Activated CD8-positive, alpha-beta T cell treated with anti-CD3 and anti-CD28 coated beads, Interleukin-2, amount 10 ng/mL, durations not matched to agents 7 days and 5 days (primary cell): ENCODE data around the gene RHOBTB3. TPM values are rescaled to one million over a fixed set of nuclear protein-coding genes. Genes with fewer than 3 reads are reported as not detected.
"Not testable (repeated sequence)": the region's sequence is repeated elsewhere in the genome, so short reads cannot be mapped to it uniquely, and the experiment has no call there.

Source experiments
- ATAC-seq: fragments of 150-1000 bp; cut with Tn5 transposase; one replicate; pipeline ENCODE4 v1.10.0; 2021; ENCODE audit warnings: moderate library complexity
- CTCF ChIA-PET: fragments of 350-600 bp; sonication (Branson Sonifier 250); formaldehyde crosslinking; loops from one replicate; lab custom pipeline; 2021; ENCODE audit warnings: antibody characterized with exemption; lab: Charles Lee
- POLR2A ChIA-PET: fragments of 350-600 bp; sonication (Branson Sonifier 250); formaldehyde crosslinking; loops from one replicate; lab custom pipeline; 2021; ENCODE audit warnings: antibody characterized with exemption; lab: Charles Lee
- DNase-seq: peaks from one replicate; pipeline ENCODE4 v3.0.0-alpha.2; 2020
- H3K27ac Mint-ChIP-seq: one replicate; pipeline ENCODE4 v1.8.0; 2021; ENCODE audit warnings: mild to moderate bottlenecking, mixed read lengths
- H3K27me3 Mint-ChIP-seq: one replicate; pipeline ENCODE4 v1.8.0; 2021; ENCODE audit warnings: low read depth, mixed read lengths
- H3K36me3 Mint-ChIP-seq: one replicate; pipeline ENCODE4 v1.8.0; 2021; ENCODE audit warnings: low read depth, mixed read lengths
- H3K4me1 Mint-ChIP-seq: one replicate; pipeline ENCODE4 v1.8.0; 2021; ENCODE audit warnings: low read depth, mixed read lengths
- H3K4me3 Mint-ChIP-seq: one replicate; pipeline ENCODE4 v1.8.0; 2021; ENCODE audit warnings: mild to moderate bottlenecking, mixed read lengths
- H3K9me3 Mint-ChIP-seq: one replicate; pipeline ENCODE4 v1.8.0; 2022; ENCODE audit warnings: mixed read lengths; ENCODE audit not compliant: insufficient read depth
- total RNA-seq, 2 experiments: library from RNA; stranded (reverse); gene quantifications; one replicate each; pipeline ENCODE4 v1.2.3, GENCODE V29; 2021

The RHOBTB3 gene
- total RNA-seq, 2 experiments from 2014 or later: 0.21 to 0.32 TPM

DNA sequence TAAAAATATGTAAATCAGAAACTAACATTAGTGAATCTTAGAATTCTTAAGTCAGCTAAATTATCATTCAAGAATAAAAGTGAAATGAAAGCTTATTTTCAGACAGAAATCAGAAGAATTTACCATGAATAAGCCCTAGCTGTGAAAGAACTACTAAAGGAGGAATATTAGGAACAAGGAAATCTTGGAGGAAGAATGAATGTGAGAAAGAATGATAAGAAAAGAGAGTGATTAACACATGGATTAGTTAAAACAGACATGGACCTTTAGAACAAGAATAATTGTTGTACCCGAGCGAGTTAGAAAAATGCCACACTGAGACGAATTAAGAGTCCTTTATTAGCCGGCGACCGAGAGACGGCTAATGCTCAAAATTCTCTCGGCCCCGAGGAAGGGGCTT lies 24.1 kb upstream of the RHOBTB3 start:
- ChIA-PET POLR2A (no interaction called here), CTCF (no interaction called here)
- H3K36me3 Mint-ChIP-seq: no peaks in the 10 kb centered on the region
- no peak overlapping the region for H3K27ac Mint-ChIP-seq
- no peaks in the 10 kb centered on the region for H3K9me3 Mint-ChIP-seq
- peaks cover 4% of the 10 kb centered on the region for H3K27me3 Mint-ChIP-seq
- ATAC-seq (no peak), DNase-seq (no peak)
- H3K4me3 Mint-ChIP-seq: no peak overlapping the region
- peaks cover 2% of the 10 kb centered on the region for H3K4me1 Mint-ChIP-seq

DNA sequence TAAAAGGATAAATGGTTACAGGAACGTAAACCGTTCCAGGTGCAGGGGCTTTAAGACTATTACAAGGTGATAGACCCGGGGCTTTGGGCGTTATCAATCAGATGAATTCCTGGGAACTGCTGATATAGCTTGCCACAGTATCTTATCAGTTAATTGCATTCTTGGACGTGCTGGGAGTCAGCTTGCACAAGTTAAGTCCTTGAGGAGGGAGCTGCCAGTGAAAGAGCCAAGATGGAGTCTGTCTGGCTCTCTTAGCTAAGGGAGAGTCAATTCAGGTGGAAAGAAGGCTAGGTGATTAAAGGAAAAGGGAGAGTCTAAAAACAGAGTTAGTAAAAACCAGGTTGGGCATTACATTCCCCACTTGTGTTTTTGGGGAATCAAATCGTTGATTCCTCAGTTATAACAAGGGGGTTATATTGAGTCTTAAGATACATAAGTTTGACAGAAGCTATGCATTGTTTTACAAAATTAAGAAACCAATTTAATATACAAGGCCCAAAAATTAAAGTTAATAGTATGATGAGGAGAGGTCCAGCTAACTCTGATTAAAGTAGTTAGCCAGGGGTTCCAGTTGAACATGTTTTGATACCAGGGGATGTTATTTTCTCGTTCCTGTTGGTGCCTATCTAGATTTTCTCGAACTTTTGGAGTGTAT lies 23.5 kb upstream of the RHOBTB3 start:
- H3K9me3 Mint-ChIP-seq, H3K4me3 Mint-ChIP-seq, POLR2A ChIA-PET, H3K27me3 Mint-ChIP-seq, H3K36me3 Mint-ChIP-seq, H3K4me1 Mint-ChIP-seq, ATAC-seq, H3K27ac Mint-ChIP-seq, DNase-seq: not testable (repeated sequence)
- CTCF ChIA-PET: interaction anchor here (1.2 kb wide), 1 partner anchor 10 kb away, joined by 3 read pairs; no protein-coding TSS in a partner anchor

DNA sequence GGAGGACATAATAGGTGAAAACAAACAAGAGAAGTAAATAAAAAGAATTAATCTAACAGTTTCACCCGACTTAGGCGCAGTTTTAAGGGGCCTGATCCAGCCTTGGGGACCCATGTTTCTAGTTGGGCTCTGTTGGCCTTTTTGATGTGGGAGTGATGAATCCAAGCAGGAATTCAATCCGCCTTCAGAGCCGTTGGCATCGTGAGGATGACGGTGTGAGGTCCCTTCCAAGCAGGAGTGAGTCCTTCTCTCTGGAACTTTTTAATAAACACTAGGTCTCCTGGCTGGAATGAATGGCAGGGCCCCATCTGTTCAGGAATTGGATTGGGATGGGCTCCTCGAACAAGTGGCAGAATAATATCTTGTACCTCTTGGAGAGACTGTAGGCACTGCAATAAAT lies 22.3 kb upstream of the RHOBTB3 start:
- no peak for ATAC-seq
- ChIA-PET CTCF (interaction anchor here (1.5 kb wide), 1 partner anchor 72 kb away, joined by 3 read pairs; no protein-coding TSS in a partner anchor), POLR2A (no interaction called here)
- peaks cover 2% of the 10 kb centered on the region for H3K27me3 Mint-ChIP-seq
- H3K27ac Mint-ChIP-seq: no peak overlapping the region
- H3K4me3 Mint-ChIP-seq: no peak overlapping the region
- DNase-seq: no peak
- H3K9me3 Mint-ChIP-seq: no peaks in the 10 kb centered on the region
- no peaks in the 10 kb centered on the region for H3K36me3 Mint-ChIP-seq
- peaks cover 2% of the 10 kb centered on the region for H3K4me1 Mint-ChIP-seq

DNA sequence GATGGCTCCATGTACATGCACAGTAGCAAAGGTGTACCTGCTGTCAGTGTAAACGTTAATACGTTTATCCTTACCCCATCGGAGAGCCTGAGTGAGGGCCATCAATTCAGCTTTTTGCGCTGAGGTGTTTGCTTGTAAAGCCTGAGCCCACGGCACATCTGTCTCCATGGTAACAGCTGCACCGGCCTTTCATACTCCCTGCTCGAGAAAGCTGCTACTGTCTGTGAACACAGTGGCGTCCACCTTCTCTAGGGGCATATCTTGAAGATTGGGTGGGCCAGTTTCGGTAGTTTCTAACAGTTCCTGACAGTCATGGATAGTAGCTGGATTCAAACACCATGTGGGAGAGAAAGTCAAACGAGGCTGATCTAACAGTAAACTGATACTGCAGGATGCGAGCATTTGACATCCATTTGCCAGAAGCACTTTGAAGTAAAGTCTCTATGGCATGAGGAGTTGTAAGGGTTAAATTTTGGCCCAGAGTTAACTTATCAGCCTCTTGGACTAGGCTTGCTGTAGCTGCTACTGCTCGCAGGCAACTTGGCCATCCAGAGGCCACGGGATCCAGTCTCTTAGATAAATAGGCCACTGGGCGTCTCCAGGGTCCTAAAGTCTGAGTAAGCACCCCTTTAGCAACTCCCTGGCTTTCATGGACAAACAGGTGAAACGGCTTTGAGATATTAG lies 21.0 kb upstream of the RHOBTB3 start:
- H3K27me3 Mint-ChIP-seq: peaks cover 7% of the 10 kb centered on the region
- no peak overlapping the region for H3K4me3 Mint-ChIP-seq
- ATAC-seq (no peak), DNase-seq (no peak)
- no peaks in the 10 kb centered on the region for H3K9me3 Mint-ChIP-seq
- H3K36me3 Mint-ChIP-seq: no peaks in the 10 kb centered on the region
- H3K4me1 Mint-ChIP-seq: peaks cover 2% of the 10 kb centered on the region
- POLR2A ChIA-PET: no interaction called here
- CTCF ChIA-PET: no interaction called here
- H3K27ac Mint-ChIP-seq: no peak overlapping the region

DNA sequence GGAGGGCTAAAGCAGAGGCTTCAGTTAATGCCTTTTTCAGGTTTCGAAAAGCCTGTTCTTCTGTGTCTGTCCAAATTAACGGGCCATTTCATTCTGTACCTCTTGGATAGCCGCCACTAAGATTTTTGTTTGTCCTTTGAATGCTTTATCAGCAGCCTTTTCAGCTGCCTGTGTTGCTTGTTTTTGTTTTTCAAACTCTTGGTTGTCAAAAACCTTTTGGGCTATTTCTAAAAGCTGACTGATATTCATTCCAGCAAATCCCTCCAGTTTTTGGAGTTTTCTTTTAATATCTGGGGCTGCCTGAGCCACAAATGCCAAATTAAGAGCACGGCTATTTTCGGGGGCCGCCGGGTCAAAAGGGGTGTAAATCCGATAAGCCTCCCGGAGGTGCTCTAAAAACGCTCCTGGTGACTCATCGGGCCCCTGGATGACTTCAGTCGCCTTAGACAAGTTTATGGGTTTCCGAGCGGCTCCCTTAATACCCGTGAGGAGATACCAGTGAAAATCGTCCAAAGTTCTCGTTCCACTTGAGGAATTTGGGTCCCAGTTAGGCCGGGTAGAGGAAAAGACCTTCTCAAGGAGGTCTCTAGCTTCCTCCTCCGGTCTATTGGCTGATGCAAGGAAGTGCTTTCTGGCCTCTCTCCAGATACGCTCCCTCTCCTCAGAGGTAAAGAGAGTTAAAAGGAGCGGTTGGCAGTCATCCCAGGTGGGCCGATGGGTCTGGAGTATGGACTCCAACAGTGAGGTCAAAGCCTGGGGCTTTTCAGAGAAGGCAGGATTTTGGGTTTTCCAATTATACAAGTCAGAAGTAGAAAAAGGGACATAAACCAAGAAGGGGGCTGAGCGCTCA lies 20.3 kb upstream of the RHOBTB3 start:
- CTCF ChIA-PET, POLR2A ChIA-PET, H3K4me1 Mint-ChIP-seq, H3K27me3 Mint-ChIP-seq, H3K4me3 Mint-ChIP-seq, H3K27ac Mint-ChIP-seq, ATAC-seq, H3K9me3 Mint-ChIP-seq, DNase-seq, H3K36me3 Mint-ChIP-seq: not testable (repeated sequence)

DNA sequence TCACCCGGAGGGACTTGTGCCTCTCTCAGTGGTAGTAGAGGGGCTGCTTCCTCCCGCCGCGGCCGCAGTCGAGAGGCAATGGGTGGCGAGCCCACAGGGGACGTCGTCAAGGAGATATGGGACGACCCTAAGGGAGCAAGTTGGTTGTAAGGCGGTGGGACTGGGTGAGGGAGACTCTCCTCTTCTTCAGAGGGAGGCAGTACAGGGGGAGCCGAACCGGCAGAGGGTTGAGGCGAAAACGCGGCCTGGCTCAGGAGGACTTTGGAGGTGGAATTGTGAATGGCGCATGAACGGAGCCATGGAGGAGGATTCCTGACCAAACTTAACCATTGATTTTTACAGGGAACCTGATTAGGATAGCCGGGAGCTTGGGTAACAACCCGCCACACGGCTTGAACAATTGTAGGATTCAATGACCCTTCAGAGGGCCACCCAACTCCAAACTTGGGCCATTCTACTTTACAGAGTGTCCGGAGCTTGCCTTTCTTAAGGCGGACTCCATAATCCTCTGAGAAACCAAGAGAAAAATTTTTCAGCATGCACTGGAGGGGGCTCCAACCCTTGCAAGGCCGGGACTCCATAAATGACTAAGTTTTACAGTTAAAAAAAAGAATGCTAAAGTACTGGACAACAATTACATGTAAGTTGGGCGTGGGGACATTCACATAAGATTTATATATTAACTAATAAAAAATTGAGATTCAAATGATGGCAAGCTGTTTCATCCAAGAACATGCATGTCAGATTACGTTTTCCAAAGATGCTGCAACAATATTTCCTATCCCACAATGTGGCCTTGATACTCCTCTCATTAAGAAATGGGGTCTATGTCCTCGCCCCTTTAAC lies 19.4 kb upstream of the RHOBTB3 start:
- H3K27ac Mint-ChIP-seq: no peak overlapping the region
- H3K4me3 Mint-ChIP-seq: no peak overlapping the region
- peaks cover 7% of the 10 kb centered on the region for H3K27me3 Mint-ChIP-seq
- H3K36me3 Mint-ChIP-seq: no peaks in the 10 kb centered on the region
- ATAC-seq (no peak), DNase-seq (no peak)
- ChIA-PET CTCF (no interaction called here), POLR2A (no interaction called here)
- peaks cover 10% of the 10 kb centered on the region for H3K4me1 Mint-ChIP-seq
- H3K9me3 Mint-ChIP-seq: no peaks in the 10 kb centered on the region

DNA sequence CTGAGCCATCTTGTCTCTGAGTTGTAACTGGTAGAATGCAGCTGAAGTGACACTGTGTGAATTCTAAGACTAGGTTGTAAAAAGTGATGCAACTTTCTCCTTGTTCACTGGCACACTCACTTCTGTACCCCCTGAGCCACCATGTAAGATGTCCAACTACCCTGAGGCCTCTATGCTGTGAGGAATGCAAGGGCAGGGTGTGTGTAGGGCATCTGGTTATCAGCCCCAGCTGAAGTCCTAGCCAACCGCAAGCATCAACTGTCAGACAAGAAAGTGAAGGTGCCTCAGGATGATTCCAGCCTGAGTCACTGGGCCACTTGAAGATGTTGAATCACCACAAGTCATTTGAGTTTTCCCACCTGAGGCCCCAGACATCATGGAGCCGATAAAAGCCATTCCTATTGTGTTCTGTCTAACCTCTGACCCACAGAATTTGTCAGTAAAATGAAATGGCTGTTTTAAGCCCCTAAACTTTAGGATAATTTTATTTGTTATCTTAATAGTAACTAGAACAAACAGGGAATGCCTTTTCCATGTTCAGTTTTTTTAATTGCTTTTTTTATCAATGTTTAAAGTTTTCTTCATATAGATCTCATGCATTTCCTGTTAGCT lies 18.7 kb upstream of the RHOBTB3 start:
- ChIA-PET CTCF (no interaction called here), POLR2A (no interaction called here)
- Mint-ChIP-seq H3K4me1 (peaks cover 10% of the 10 kb centered on the region), H3K36me3 (no peaks in the 10 kb centered on the region), H3K4me3 (no peak overlapping the region), H3K9me3 (no peaks in the 10 kb centered on the region), H3K27ac (no peak overlapping the region), H3K27me3 (peaks cover 4% of the 10 kb centered on the region)
- DNase-seq (no peak), ATAC-seq (no peak)

DNA sequence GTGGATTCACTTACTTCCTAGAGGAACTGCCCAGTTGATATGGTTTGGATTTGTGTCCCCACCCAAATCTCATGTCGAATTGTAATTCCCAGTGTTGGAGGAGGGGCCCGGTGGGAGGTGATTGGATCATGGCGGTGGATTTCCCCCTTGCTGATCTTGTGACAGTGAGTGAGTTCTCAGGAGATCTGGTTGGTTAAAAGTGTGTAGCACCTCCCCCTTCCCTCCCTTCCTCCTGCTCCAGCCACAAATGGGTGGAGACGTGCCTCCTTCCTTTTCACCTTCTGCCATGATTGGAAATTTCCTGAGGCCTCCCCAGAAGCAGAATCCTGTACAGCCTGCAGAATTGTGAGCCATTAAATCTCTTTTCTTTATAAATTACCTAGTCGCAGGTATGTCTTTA lies 17.9 kb upstream of the RHOBTB3 start:
- H3K4me1 Mint-ChIP-seq, H3K27ac Mint-ChIP-seq, H3K36me3 Mint-ChIP-seq, H3K4me3 Mint-ChIP-seq, ATAC-seq, CTCF ChIA-PET, H3K27me3 Mint-ChIP-seq, H3K9me3 Mint-ChIP-seq, POLR2A ChIA-PET, DNase-seq: not testable (repeated sequence)

DNA sequence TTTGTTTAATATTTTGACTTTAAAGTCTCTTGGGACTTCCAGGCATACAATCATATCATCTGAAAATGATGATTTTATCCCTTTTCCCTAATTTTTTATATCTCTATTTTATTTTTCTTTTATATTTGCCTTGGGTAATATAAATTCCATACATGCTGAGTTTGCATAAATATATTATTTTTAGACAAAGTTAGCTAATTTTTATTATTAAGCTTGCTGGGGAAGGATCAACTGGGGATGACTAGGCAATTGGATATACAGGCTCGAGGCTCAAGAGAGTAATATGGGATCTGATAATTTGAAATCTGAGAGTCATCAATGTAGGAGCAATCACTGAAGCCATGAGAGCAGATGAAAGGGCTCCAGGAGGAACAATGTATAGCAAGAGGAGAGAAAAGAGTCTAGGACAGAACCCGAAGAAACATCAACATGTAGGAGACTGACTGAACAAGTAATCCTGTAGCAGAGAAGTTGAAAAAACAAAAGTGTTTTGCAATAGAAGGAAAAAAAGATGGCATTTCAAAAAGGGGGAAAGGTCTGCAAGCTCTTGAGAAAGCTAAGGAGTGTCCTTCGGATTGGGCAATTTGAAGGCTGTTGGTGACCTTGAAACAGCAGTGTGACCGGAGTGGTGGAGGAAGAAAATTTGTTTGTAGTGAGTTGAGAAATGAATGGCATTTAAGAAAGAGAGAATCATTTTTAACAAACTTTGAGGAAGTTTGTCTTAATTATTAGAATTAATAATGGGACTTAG lies 17.0 kb upstream of the RHOBTB3 start:
- Mint-ChIP-seq H3K27me3 (peaks cover 4% of the 10 kb centered on the region), H3K9me3 (no peaks in the 10 kb centered on the region), H3K4me1 (peaks cover 10% of the 10 kb centered on the region), H3K36me3 (no peaks in the 10 kb centered on the region), H3K4me3 (no peak overlapping the region), H3K27ac (no peak overlapping the region)
- ATAC-seq (no peak), DNase-seq (no peak)
- ChIA-PET POLR2A (no interaction called here), CTCF (no interaction called here)

DNA sequence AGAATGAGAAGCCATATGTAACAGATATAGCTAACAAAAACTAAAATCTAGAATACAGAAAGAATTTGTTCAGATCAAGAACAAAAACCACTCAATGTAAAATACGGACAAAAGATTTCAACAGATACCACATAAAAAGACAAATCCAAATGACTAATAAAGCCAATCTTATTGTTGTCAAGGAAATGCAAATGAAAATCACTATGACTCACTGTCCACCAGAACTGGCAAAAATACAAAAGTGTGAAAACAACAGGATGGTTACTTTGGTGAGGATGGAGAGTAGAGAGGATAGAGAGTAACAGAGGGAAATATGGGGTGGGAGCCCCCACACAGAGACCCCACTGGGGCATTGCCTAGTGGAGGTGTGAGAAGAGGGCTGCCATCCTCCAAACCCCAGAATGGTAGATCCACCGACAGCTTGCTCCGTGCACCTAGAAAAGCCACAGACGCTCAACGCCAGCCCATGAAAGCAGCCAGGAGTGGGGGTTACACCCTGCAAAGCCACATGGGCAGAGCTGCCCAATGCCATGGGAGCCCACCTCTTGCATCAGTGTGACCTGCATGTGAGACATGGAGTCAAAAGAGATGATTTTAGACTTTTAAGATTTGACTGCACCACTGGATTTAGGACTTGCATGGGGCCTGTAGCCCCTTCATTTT lies 15.2 kb upstream of the RHOBTB3 start:
- POLR2A ChIA-PET: interaction anchor here (2.3 kb wide), 1 partner anchor 15 kb away, joined by 5 read pairs; the partner anchor contains the start of gene RHOBTB3
- Mint-ChIP-seq H3K4me1 (peaks cover 10% of the 10 kb centered on the region), H3K27ac (no peak overlapping the region), H3K9me3 (no peaks in the 10 kb centered on the region), H3K4me3 (no peak overlapping the region), H3K36me3 (no peaks in the 10 kb centered on the region), H3K27me3 (peaks cover 6% of the 10 kb centered on the region)
- no peak for DNase-seq
- ATAC-seq: no peak
- CTCF ChIA-PET: interaction anchor here (0.6 kb wide), 1 partner anchor 105 kb away, joined by 3 read pairs; no protein-coding TSS in a partner anchor
